Measurements from ENCODE around the gene KCTD11. TPM values are rescaled to one million over a fixed set of nuclear protein-coding genes. Genes with fewer than 3 reads are reported as not detected.
"Not testable (repeated sequence)": the region's sequence is repeated elsewhere in the genome, so short reads cannot be mapped to it uniquely, and the experiment has no call there.

KCTD11 gene
- total and polyA plus RNA-seq, 2 of the 13 experiments (the other 11 are each of a cell fraction or from before 2014, with no cell fraction given): 1.6 to 2.6 TPM

DNA sequence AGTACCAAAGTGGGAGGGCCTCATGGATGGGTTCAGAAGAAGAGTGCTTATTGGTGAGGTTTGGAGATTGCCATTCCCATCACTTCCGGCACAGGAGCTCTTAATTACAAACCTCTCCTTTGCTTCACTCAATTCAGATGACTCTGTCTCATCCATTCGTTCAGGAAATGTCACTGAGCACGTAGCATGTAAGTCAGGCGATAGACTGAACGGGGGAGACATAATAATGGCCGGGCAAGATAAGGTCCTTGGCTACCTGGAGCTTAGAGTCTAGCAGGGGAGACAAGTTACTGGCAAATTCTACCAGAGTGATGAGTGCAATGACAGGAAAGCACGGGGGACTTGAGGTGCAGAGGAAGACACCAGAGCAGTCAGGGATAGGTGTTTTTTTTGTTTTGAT, 14.0 kb downstream of the KCTD11 start:
- 57% methylated on average over 7 of the region's 7 CpGs for WGBS (ENCODE audit: low lambda C conversion rate)
- BruUV-seq (replicated peaks); CTCF ChIA-PET (ENCODE audit: low intra/inter-chr PET ratio, low total read pairs); in situ Hi-C loops (cut with HindIII; ENCODE audit: extremely low pct_ligation_motif_present, low pct_unique_long_range_greater_than_20kb); FAIRE-seq; ATAC-seq; DNase-seq (ENCODE audit: low spot score); H3K79me2 ChIP-seq (ENCODE audit: insufficient read depth, low read length); H3K36me3 ChIP-seq (replicated peaks in 1 of 2; ENCODE audit: control insufficient read depth in 1 of 2, insufficient read depth in 2 of 2, low read length in 2 of 2); H3K9me3 ChIP-seq (ENCODE audit: low read length); H3K27ac ChIP-seq (ENCODE audit: extremely low read length, insufficient read depth, low read length); intact Hi-C loops (cut with micrococcal nuclease; ENCODE audit: unreplicated experiment); H3K4me2 ChIP-seq (ENCODE audit: low read depth, low read length); H4K20me1 ChIP-seq (ENCODE audit: insufficient read depth, low read length); POLR2A ChIA-PET; H3K9ac ChIP-seq (ENCODE audit: insufficient read depth, low read depth, low read length); H2AFZ ChIP-seq (ENCODE audit: low read length); H3K4me3 ChIP-seq (replicated peaks in 1 of 3; ENCODE audit: insufficient read depth in 1 of 3, low read depth in 2 of 3, low read length in 3 of 3): not testable (repeated sequence)
- Histone ChIP-seq H3K4me1 (ENCODE audit: insufficient read depth, low read length) (peaks cover 23% of the 10 kb centered on the region), H3K27me3 (ENCODE audit: control insufficient read depth in 1 of 2, insufficient read depth in 2 of 2, low read length in 2 of 2) (peaks cover 0 to 14% of the 10 kb centered on the region in 2 experiments; a peak in 3 of 5 replicates)

DNA sequence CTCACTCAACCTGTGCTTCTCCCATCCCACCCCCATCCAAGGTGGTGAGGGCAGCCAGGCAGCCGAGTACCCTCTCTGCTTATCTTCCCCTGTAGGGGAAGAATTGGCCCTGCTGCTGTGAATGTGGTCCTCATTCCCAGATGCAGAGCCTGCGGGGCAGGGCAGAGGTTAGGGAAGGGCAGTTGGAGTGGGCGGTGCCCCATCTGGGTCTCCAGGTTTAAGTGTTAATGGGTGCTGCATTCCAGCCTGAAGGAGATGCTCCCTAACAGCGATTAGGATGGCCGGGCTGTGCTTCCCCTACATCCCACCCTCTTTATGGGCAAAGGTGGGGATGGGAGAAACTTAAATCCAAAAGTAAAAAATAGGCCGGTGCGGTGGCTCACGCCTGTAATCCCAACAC, 15.1 kb downstream of the KCTD11 start:
- H3K4me2 ChIP-seq (ENCODE audit: low read depth, low read length): no peak overlapping the region
- TF ChIP-seq MEF2D (CRISPR knock-in tag; IDR thresholded peaks at IDR 0.05) (no peak), ZNF225 (CRISPR knock-in tag; IDR thresholded peaks at IDR 0.05) (no peak), NR2F2 (IDR thresholded peaks at IDR 0.05; ENCODE audit: borderline replicate concordance, low read depth) (no peak), TEAD3 (CRISPR knock-in tag; optimal IDR thresholded peaks at IDR 0.05; ENCODE audit: borderline replicate concordance) (no peak), ONECUT2 (CRISPR knock-in tag; IDR thresholded peaks at IDR 0.05) (no peak), ZNF781 (CRISPR knock-in tag; IDR thresholded peaks at IDR 0.05; ENCODE audit: borderline replicate concordance, not compliant biosample characterization) (no peak), IKZF1 (IDR thresholded peaks at IDR 0.05) (no peak)
- TF ChIP-seq, protein P1, sequence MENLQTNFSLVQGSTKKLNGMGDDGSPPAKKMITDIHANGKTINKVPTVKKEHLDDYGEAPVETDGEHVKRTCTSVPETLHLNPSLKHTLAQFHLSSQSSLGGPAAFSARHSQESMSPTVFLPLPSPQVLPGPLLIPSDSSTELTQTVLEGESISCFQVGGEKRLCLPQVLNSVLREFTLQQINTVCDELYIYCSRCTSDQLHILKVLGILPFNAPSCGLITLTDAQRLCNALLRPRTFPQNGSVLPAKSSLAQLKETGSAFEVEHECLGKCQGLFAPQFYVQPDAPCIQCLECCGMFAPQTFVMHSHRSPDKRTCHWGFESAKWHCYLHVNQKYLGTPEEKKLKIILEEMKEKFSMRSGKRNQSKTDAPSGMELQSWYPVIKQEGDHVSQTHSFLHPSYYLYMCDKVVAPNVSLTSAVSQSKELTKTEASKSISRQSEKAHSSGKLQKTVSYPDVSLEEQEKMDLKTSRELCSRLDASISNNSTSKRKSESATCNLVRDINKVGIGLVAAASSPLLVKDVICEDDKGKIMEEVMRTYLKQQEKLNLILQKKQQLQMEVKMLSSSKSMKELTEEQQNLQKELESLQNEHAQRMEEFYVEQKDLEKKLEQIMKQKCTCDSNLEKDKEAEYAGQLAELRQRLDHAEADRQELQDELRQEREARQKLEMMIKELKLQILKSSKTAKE (CRISPR knock-in tag; IDR thresholded peaks at IDR 0.05; ENCODE audit: borderline replicate concordance): no peak
- TF ChIP-seq, protein P2, sequence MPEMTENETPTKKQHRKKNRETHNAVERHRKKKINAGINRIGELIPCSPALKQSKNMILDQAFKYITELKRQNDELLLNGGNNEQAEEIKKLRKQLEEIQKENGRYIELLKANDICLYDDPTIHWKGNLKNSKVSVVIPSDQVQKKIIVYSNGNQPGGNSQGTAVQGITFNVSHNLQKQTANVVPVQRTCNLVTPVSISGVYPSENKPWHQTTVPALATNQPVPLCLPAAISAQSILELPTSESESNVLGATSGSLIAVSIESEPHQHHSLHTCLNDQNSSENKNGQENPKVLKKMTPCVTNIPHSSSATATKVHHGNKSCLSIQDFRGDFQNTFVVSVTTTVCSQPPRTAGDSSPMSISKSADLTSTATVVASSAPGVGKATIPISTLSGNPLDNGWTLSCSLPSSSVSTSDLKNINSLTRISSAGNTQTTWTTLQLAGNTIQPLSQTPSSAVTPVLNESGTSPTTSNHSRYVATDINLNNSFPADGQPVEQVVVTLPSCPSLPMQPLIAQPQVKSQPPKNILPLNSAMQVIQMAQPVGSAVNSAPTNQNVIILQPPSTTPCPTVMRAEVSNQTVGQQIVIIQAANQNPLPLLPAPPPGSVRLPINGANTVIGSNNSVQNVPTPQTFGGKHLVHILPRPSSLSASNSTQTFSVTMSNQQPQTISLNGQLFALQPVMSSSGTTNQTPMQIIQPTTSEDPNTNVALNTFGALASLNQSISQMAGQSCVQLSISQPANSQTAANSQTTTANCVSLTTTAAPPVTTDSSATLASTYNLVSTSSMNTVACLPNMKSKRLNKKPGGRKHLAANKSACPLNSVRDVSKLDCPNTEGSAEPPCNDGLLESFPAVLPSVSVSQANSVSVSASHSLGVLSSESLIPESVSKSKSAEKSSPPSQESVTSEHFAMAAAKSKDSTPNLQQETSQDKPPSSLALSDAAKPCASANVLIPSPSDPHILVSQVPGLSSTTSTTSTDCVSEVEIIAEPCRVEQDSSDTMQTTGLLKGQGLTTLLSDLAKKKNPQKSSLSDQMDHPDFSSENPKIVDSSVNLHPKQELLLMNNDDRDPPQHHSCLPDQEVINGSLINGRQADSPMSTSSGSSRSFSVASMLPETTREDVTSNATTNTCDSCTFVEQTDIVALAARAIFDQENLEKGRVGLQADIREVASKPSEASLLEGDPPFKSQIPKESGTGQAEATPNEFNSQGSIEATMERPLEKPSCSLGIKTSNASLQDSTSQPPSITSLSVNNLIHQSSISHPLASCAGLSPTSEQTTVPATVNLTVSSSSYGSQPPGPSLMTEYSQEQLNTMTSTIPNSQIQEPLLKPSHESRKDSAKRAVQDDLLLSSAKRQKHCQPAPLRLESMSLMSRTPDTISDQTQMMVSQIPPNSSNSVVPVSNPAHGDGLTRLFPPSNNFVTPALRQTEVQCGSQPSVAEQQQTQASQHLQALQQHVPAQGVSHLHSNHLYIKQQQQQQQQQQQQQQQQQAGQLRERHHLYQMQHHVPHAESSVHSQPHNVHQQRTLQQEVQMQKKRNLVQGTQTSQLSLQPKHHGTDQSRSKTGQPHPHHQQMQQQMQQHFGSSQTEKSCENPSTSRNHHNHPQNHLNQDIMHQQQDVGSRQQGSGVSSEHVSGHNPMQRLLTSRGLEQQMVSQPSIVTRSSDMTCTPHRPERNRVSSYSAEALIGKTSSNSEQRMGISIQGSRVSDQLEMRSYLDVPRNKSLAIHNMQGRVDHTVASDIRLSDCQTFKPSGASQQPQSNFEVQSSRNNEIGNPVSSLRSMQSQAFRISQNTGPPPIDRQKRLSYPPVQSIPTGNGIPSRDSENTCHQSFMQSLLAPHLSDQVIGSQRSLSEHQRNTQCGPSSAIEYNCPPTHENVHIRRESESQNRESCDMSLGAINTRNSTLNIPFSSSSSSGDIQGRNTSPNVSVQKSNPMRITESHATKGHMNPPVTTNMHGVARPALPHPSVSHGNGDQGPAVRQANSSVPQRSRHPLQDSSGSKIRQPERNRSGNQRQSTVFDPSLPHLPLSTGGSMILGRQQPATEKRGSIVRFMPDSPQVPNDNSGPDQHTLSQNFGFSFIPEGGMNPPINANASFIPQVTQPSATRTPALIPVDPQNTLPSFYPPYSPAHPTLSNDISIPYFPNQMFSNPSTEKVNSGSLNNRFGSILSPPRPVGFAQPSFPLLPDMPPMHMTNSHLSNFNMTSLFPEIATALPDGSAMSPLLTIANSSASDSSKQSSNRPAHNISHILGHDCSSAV (CRISPR knock-in tag; IDR thresholded peaks at IDR 0.05; ENCODE audit: borderline replicate concordance): no peak

More for the DNA sequence above, 15.1 kb downstream of the KCTD11 start:
- H4K20me1 ChIP-seq (ENCODE audit: insufficient read depth, low read length): no peaks in the 10 kb centered on the region
- BruUV-seq (replicated peaks): no TSS peak
- no peak for FAIRE-seq
- H3K27me3 ChIP-seq (ENCODE audit: control insufficient read depth in 1 of 2, insufficient read depth in 2 of 2, low read length in 2 of 2): peaks cover 0 to 14% of the 10 kb centered on the region in 2 experiments; a peak in 3 of 5 replicates
- H3K79me2 ChIP-seq (ENCODE audit: insufficient read depth, low read length): no peaks in the 10 kb centered on the region
- no peak for DNase-seq (ENCODE audit: low spot score)
- H3K9ac ChIP-seq (ENCODE audit: insufficient read depth, low read depth, low read length): no peak overlapping the region
- no peak overlapping the region for H2AFZ ChIP-seq (ENCODE audit: low read length)
- CTCF ChIA-PET (ENCODE audit: low intra/inter-chr PET ratio, low total read pairs): no interaction called here
- H3K36me3 ChIP-seq (replicated peaks in 1 of 2; ENCODE audit: control insufficient read depth in 1 of 2, insufficient read depth in 2 of 2, low read length in 2 of 2): no peaks in the 10 kb centered on the region
- 76% methylated on average over 7 of the region's 8 CpGs for WGBS (ENCODE audit: low lambda C conversion rate)
- H3K4me1 ChIP-seq (ENCODE audit: insufficient read depth, low read length): peaks cover 23% of the 10 kb centered on the region
- in situ Hi-C loops (cut with HindIII; ENCODE audit: extremely low pct_ligation_motif_present, low pct_unique_long_range_greater_than_20kb) (no loop called here), intact Hi-C loops (cut with micrococcal nuclease; ENCODE audit: unreplicated experiment) (no loop called here)
- no peak for ATAC-seq
- no peaks in the 10 kb centered on the region for H3K9me3 ChIP-seq (ENCODE audit: low read length)
- no peak overlapping the region for H3K4me3 ChIP-seq (replicated peaks in 1 of 3; ENCODE audit: insufficient read depth in 1 of 3, low read depth in 2 of 3, low read length in 3 of 3)
- POLR2A ChIA-PET: no interaction called here
- no peak overlapping the region for H3K27ac ChIP-seq (ENCODE audit: extremely low read length, insufficient read depth, low read length)
